Liver (tissue), 9 donors: ENCODE measurements around the gene MEGF6. TPM values are rescaled to one million over a fixed set of nuclear protein-coding genes. Genes with fewer than 3 reads are reported as not detected.
A peak's percentile ranks its signal among the peaks of the same experiment; 100 is the strongest.

Experiments
- DNase-seq: peaks from one replicate; pipeline ENCODE4 v3.0.0-alpha.2; 2017; ENCODE audit warnings: low spot score
- H3K27ac ChIP-seq, 2 donors: one replicate each; pipeline ENCODE4 v1.7.0; 2013; ENCODE audit warnings: inconsistent platforms in 2 of 2, low read length in 2 of 2, control low read depth in 1 of 2, low read depth in 1 of 2, mild to moderate bottlenecking in 1 of 2
- H3K27me3 ChIP-seq, 4 donors: one replicate each; pipeline versions ENCODE4 v1.6.1 to v1.7.0; 2013; ENCODE audit warnings: low read length in 3 of 4, inconsistent platforms in 1 of 4, mild to moderate bottlenecking in 1 of 4, moderate library complexity in 1 of 4; ENCODE audit not compliant: control insufficient read depth in 4 of 4, insufficient read depth in 4 of 4
- H3K36me3 ChIP-seq, 4 donors: one replicate each; pipeline versions ENCODE4 v1.6.1 to v1.7.0; 2013; ENCODE audit warnings: low read length in 3 of 4, mild to moderate bottlenecking in 3 of 4, low read depth in 1 of 4, moderate library complexity in 1 of 4; ENCODE audit not compliant: control insufficient read depth in 4 of 4, insufficient read depth in 3 of 4
- H3K4me1 ChIP-seq, 4 donors: one replicate each; pipeline versions ENCODE4 v1.6.1 to v1.7.0; 2013; ENCODE audit warnings: low read length in 3 of 4, mild to moderate bottlenecking in 3 of 4, moderate library complexity in 1 of 4; ENCODE audit not compliant: control insufficient read depth in 4 of 4, insufficient read depth in 4 of 4
- H3K4me3 ChIP-seq, 3 donors: one replicate each; pipeline versions ENCODE4 v1.6.1 to v1.7.0; 2013; ENCODE audit warnings: low read length in 3 of 3, control low read depth in 1 of 3, low read depth in 1 of 3, mild to moderate bottlenecking in 1 of 3
- H3K9ac ChIP-seq, 2 donors: one replicate each; pipeline ENCODE4 v1.7.0; 2013; ENCODE audit warnings: low read length in 2 of 2, mild to moderate bottlenecking in 2 of 2, moderate library complexity in 2 of 2, control low read depth in 1 of 2, low read depth in 1 of 2
- H3K9me3 ChIP-seq, 4 donors: one replicate each; pipeline versions ENCODE4 v1.6.1 to v1.7.0; 2013; ENCODE audit warnings: low read length in 3 of 4; ENCODE audit not compliant: control insufficient read depth in 4 of 4
- ATF3 ChIP-seq: IDR thresholded peaks from 2 replicates; pipeline ENCODE4 v1.6.1; 2016; ENCODE audit warnings: antibody characterized with exemption
- GABPA ChIP-seq, 2 donors: IDR thresholded peaks in 1 of 2; conservative IDR thresholded peaks in 1 of 2; 2 replicates each; pipeline ENCODE4 v1.6.1; 2016; ENCODE audit warnings: antibody characterized with exemption in 2 of 2, mild to moderate bottlenecking in 1 of 2, moderate library complexity in 1 of 2
- HNF4A ChIP-seq, 2 donors: conservative IDR thresholded peaks; 2 replicates each; pipeline ENCODE4 v1.6.1; 2016; ENCODE audit warnings: antibody characterized with exemption in 2 of 2, mild to moderate bottlenecking in 2 of 2
- HNF4G ChIP-seq: IDR thresholded peaks from 2 replicates; pipeline ENCODE4 v1.6.1; 2016; ENCODE audit warnings: antibody characterized with exemption
- RXRA ChIP-seq, 2 donors: IDR thresholded peaks; 2 replicates each; pipeline ENCODE4 v1.6.1; 2017 to 2018; ENCODE audit warnings: antibody characterized with exemption in 2 of 2, mild to moderate bottlenecking in 1 of 2
- TAF1 ChIP-seq: conservative IDR thresholded peaks from 2 replicates; pipeline ENCODE4 v1.6.1; 2016; ENCODE audit warnings: antibody characterized with exemption, mild to moderate bottlenecking
- YY1 ChIP-seq: IDR thresholded peaks from 2 replicates; pipeline ENCODE4 v1.6.1; 2016; ENCODE audit warnings: antibody characterized with exemption, mild to moderate bottlenecking
- ZBTB33 ChIP-seq: IDR thresholded peaks from 2 replicates; pipeline ENCODE4 v1.6.1; 2016; ENCODE audit warnings: antibody characterized with exemption
- WGBS: extraction: QIAGEN DNeasy Blood & Tissue Kit; methylation state at CpG from one replicate; pipeline ENCODE4 v1.1.7; 2013; 5-methylcytosine and 5-hydroxymethylcytosine counted together
- polyA plus RNA-seq, 2 donors: library from polyadenylated mRNA; stranded (reverse) in 1 of 2; unstranded in 1 of 2; fragments of 200-250 nt in 1 of 2; fragments of >200 nt in 1 of 2; fragmentation: Nextera tagmentation in 1 of 2; extraction: Ambion mirVana in 1 of 2; gene quantifications; one replicate each; pipeline versions ENCODE4 v1.2.1 to v1.2.3, GENCODE V29; 2013 to 2015
- total RNA-seq, 2 donors: library from RNA; depleted of rRNA; stranded (reverse); fragments of >200 nt; gene quantifications; one replicate each; pipeline ENCODE4 v1.2.3, GENCODE V29; 2014
- TF ChIP-seq, protein P1 (sequence below): fragments of 150-350 bp; IDR thresholded peaks from 2 replicates; pipeline ENCODE4 v1.5.1; 2017; ENCODE audit warnings: improper control_type of control experiment, low read depth, low read length; ENCODE audit not compliant: missing input control
- TF ChIP-seq, protein P2 (sequence below): IDR thresholded peaks from 2 replicates; pipeline ENCODE4 v1.6.1; 2016; ENCODE audit warnings: antibody characterized with exemption
- donor health status: healthy.
- donor health status: healthy.
- donor health status: healthy.
- donor health status: healthy.
- donor health status: healthy.

The MEGF6 gene
- total and polyA plus RNA-seq, 4 donors: 1.3 to 11.0 (median 4.0) TPM

DNA sequence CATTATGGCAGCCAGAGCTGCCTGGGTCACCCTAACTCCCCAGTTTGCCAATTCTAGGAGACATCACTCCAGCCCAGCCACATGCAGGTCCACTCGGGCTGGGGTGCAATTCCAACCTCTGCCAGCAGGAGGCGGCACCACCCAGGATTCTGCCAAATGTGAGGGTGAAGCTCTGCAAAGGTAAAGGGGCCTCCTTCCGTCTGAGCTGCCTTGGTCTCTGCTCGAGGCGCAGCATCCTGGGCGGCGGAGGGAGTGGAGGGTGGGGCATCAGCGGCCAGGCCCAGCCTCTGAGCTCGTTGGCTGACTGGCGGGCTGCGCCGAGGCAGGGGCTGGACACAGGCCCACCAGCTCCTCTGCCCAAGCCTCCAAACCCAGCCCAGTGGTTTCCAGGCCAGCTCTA lies 93.1 kb downstream of the MEGF6 start:
- no peak for DNase-seq

GRCh38 chr1:3516911-3517675 lies 94.2 kb downstream of the MEGF6 start:
- Histone ChIP-seq H3K9ac (no peak overlapping the region), H3K27me3 (no peaks in the 10 kb centered on the region), H3K36me3 (no peaks in the 10 kb centered on the region), H3K9me3 (no peaks in the 10 kb centered on the region), H3K27ac (no peak overlapping the region), H3K4me1 (no peaks in the 10 kb centered on the region), H3K4me3 (no peak overlapping the region)
- DNase-seq: no peak
- WGBS: 88% methylated on average over 27 of the region's 27 CpGs
- TF ChIP-seq, protein P1, sequence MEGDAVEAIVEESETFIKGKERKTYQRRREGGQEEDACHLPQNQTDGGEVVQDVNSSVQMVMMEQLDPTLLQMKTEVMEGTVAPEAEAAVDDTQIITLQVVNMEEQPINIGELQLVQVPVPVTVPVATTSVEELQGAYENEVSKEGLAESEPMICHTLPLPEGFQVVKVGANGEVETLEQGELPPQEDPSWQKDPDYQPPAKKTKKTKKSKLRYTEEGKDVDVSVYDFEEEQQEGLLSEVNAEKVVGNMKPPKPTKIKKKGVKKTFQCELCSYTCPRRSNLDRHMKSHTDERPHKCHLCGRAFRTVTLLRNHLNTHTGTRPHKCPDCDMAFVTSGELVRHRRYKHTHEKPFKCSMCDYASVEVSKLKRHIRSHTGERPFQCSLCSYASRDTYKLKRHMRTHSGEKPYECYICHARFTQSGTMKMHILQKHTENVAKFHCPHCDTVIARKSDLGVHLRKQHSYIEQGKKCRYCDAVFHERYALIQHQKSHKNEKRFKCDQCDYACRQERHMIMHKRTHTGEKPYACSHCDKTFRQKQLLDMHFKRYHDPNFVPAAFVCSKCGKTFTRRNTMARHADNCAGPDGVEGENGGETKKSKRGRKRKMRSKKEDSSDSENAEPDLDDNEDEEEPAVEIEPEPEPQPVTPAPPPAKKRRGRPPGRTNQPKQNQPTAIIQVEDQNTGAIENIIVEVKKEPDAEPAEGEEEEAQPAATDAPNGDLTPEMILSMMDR: no peak
- TF ChIP-seq, protein P2, sequence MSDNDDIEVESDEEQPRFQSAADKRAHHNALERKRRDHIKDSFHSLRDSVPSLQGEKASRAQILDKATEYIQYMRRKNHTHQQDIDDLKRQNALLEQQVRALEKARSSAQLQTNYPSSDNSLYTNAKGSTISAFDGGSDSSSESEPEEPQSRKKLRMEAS: no peak
- TF ChIP-seq HNF4A (conservative IDR thresholded peaks at IDR 0.05): no peak
- no peak for TF ChIP-seq TAF1
- no peak for TF ChIP-seq HNF4G
- TF ChIP-seq ATF3: no peak
- no peak for TF ChIP-seq ZBTB33
- no peak for TF ChIP-seq RXRA (IDR thresholded peaks at IDR 0.05)

More for the DNA sequence above, 93.1 kb downstream of the MEGF6 start:
- Histone ChIP-seq H3K27me3 (no peaks in the 10 kb centered on the region), H3K4me3 (no peak overlapping the region), H3K36me3 (no peaks in the 10 kb centered on the region), H3K27ac (no peak overlapping the region), H3K4me1 (no peaks in the 10 kb centered on the region), H3K9me3 (no peaks in the 10 kb centered on the region), H3K9ac (no peak overlapping the region)
- TF ChIP-seq YY1 (no peak), GABPA (IDR thresholded peaks at IDR 0.05 in 1 of 2, conservative IDR thresholded peaks at IDR 0.05 in 1 of 2) (no peak)
- TF ChIP-seq, protein P1: peak; percentile 34
- WGBS: 92% methylated on average over 12 of the region's 12 CpGs
